HG03565 (cell line): ENCODE data around the gene FIBP.

Source experiments
- ATAC-seq: cut with Tn5 transposase; IDR thresholded peaks from one replicate; pipeline ENCODE4 v1.9.1; 2021; ENCODE audit warnings: mild to moderate bottlenecking, moderate library complexity; ENCODE audit not compliant: unreplicated experiment

Gene FIBP

GRCh38 chr11:65860278-65861164 lies 27.8 kb downstream of the FIBP start, which contains the start of gene MUS81:
MUS81 (plus strand) TSS chr11:65860433; CDS start chr11:65860754, 321 bp downstream.
- ATAC-seq, result no peak

DNA sequence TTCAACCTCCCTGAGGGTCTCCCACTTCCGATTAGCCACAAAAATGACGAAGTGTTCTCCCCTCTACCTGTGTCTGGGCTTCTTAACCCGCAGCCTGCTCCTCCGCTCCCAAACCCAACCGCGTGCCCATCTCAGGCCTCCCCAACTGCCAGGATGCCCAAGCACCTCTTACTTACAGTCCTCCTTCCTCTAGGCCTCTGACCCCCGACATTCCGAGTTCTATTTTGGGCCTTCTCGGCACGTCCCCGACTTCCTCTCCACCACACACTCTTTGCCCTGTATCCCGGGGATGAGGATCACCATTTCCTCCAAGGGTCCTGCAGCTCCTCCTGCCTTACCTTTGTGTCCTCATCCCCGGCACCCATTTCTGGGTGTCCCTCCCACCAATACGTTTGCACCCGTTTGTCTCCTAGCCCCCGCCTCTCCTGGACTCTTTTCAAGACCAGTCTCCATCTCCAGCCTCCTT lies 28.4 kb downstream of the FIBP start:
- ATAC-seq, result no peak

DNA sequence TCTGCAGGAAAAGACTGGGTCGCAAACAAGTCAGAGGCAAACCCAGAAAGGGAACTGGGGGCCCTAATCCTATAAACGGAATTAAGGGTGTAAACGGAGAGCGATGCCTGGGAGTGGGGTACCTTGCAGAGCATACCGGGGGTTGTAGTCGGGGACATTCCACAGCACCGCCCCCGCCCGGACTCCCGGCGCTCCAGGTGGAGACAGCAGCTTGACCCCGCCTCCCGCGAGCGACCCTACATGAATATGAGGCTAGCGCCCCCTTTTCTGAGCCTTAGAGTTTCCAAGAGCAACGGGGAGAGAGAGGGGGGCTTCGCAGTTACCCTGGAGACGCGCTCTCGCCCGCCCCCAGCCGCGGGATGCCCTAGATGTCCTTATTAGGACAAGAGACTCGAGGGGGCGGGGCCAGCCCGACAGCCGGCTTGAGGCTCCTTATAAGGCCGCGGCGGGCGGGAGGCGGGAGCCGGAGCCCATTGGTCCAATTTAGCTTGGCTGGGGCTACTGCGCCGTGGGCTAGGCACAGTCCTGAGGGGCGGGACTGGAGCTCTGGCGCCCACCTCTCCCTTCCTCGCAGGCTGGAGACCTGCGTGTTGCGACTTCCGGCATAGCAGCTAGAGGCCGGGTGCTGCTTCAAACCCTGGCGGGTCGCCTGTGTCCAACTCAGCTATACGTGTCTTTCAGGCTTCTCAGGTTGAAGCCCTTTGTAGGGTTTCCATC lies 29.0 kb downstream of the FIBP start:
- peak; percentile 44 for ATAC-seq

DNA sequence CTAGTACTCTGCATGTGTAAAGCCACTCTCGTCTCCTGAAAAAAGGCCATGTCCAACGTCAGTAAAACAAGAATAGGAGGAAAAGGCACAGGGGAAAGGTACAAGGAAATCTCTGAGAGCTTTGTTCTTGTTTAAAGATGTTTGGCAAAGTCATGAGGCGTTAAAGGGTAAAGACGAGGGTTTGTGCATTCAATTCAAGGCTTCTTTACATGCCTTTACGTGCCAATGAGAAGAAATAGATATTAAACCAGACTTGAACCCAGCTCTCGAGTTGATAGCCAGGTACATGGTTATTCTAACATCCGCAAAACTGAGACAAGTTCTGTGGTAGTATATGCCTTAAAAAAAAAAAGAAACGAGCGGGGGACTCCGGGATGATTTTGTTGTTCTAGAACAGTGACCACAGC lies 29.6 kb downstream of the FIBP start:
- no peak for ATAC-seq

- peak; percentile 37 for ATAC-seq
These were observed 30.2 kb downstream of the FIBP start, which contains the start of gene CFL1 for GRCh38 chr11:65857853-65858680. CFL1 (minus strand) TSS chr11:65858180; CDS start chr11:65858099, 81 bp downstream.

DNA sequence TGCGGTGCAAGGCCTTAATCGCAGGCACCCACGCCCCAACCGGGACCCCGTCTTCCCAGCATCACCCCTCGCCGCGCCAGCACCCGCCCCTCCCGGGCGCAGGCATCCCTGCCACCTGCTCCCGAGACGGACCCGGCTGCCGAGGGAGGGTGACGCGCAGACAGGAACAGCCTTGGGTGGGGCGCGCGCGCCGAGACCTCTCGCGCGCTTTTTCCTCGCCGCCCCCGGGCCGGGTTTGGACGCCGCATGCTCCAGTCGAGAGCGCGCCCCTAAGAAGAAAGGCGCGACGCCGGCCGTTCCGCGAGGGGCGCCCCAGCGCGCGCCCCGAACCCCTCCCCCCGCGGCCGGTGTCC lies 30.8 kb downstream of the FIBP start:
- peak; percentile 0 for ATAC-seq

GRCh38 chr11:65856689-65857499 lies 31.4 kb downstream of the FIBP start:
- no peak for ATAC-seq

DNA sequence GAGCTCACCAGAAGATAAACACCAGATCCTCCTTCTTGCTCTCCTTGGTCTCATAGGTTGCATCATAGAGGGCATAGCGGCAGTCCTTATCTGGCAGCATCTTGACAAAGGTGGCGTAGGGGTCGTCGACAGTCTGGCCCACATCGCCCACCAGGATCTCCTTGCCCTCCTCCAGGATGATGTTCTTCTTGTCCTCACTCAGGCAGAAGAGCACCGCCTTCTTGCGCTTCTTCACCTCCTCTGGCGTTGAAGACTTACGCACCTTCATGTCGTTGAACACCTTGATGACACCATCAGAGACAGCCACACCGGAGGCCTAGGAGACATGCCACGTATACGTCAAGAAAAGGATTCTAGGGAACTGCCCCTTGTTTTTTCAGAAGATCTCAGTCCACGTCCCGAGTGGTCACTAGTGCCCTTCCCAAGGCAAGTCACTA lies 32.3 kb downstream of the FIBP start:
- no peak for ATAC-seq

DNA sequence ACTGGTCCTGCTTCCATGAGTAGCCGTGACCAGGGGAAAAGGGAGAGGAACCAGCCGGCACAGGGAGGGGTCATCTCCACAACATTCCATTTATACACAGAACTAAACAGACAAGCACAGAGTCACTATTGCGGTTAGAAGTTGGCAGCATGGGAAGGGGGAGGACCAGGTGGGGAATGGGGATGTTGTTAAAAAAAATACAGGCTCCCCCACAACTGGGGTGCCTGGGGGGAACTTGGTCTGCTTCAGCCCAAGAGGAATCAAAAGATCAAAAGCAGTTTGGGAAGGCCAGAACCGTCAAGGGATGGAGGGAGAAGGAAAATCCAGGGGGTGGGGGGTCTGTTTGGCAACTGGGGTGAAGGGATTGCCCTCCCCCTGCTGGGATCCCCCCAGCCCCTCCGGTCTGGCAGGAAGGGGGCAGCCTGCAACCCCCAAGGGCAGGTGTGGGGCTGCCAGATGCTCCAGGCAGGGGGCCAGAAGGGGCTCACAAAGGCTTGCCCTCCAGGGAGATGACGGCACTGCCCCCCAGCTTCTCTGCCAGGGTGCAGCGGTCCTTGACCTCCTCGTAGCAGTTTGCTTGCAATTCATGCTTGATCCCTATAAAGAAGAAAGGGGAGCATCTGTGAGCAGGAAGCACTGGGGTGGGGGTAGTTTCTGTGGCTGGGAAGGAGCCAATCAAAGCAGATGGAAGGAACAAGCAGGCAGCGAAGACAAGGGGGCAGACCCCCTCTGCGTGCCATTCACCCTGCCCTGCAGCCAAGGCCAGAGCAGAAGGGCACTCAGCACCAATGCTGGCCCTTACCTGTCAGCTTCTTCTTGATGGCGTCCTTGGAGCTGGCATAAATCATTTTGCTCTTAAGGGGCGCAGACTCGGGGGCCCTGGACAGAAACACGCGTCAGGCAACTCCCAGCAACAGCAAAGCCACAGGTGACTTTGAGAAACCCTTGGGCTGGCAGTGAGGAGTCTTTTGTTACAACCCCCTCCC lies 33.1 kb downstream of the FIBP start:
- no peak for ATAC-seq

DNA sequence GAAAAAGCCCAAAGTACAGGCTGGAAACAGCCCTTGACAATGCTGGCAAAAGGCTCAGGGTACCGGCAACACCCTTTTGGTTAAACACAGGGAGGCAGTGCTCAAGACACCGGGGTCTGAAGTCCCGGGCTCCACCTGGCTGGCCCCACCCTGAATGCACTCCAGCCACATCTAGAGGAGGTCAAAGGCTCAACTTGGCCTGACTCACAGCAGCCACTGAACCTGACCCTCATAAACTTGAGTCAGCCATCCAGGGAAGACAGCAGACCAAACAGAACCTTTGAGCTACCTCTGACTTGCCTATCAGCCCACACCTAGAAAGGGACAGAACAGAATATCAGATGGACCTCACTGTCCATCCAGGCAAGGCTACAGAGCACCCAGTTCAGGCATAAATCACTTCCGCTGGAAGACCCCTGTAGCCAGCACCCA lies 34.1 kb downstream of the FIBP start:
- no peak for ATAC-seq

DNA sequence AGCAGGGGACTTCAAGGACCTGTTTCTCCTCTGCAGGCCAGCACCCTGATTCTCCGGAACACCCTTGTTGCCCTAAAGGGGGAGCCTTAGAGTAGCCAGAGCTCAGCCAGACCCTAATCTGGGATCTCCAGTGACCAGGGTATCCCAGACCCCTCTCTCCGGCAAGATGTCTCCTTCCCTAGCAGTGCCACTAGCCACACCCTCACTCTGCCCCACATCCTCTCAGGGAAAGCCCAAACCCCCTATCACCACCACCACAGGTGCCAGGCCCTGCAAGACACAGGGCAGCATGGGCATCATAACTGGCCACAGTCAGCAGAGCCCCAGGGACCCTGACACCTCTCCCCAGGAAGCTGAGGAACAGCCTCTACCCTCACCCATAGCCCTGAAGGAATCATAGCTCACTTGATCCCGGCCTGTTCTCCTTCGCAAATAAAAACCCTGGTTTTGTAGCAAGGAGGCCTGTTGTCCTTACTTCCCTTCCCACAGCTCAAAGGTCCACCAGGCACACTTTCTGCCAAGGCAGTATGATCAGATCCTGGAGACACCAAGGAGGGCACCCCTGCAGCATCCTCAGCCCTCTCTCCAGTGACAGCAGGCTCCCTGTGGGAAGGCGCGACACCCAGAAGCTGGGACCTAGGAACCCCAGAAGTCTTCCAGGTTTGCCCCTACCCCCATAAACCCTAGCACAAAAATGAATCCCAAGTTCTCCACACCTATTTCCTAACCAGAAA lies 34.9 kb downstream of the FIBP start:
- no peak for ATAC-seq

- ATAC-seq, result no peak
These were observed 35.6 kb downstream of the FIBP start for GRCh38 chr11:65852508-65853245.

- ATAC-seq, result no peak
These were observed 36.3 kb downstream of the FIBP start for GRCh38 chr11:65851811-65852507.

DNA sequence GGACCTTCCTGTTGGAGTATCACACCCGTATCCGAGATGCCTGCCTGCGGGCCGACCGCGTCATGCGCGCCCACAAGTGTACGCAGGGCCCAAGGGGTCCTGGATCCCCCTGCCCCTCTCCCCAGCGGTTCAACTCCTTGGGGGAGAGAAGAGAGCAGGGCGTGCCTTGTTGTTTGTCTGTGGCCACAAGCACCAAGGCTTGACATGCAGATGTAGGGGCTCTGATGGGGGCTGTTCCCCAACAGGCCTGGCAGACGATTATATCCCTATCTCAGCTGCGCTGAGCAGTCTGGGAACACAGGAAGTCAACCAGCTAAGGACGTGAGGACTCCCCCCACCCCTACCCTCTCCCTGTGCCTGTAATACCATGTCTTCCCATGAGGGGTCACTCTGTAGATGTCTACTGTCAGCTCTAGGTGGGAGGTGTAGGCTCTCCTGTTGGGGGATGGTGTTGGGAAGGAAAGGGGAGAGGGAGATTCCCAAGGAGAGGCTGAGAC lies 37.1 kb downstream of the FIBP start:
- ATAC-seq, result no peak

- ATAC-seq, result no peak
These were observed 37.8 kb downstream of the FIBP start for GRCh38 chr11:65850217-65851082.

GRCh38 chr11:65849771-65850216 lies 38.5 kb downstream of the FIBP start:
- ATAC-seq, result no peak
